Lower lobe of right lung (tissue), 2 donors: Measurements from ENCODE around the gene PTGIS. TPM values are rescaled to one million over a fixed set of nuclear protein-coding genes. Genes with fewer than 3 reads are reported as not detected.

Source experiments
- ATAC-seq, 2 donors: fragments of 200-7000 bp; cut with Tn5 transposase; one replicate each; pipeline ENCODE4 v1.9.1; 2020 to 2022; ENCODE audit warnings: mild to moderate bottlenecking in 2 of 2, moderate library complexity in 2 of 2
- DNase-seq: peaks from one replicate; pipeline ENCODE4 v3.0.0-alpha.2; 2020
- H3K27ac ChIP-seq: fragments of 200-600 bp; one replicate; pipeline ENCODE4 v1.8.0; 2022
- H3K27me3 ChIP-seq: fragments of 200-600 bp; one replicate; pipeline ENCODE4 v1.8.0; 2022; ENCODE audit warnings: low read depth
- H3K36me3 ChIP-seq: fragments of 200-600 bp; one replicate; pipeline ENCODE4 v1.8.0; 2022; ENCODE audit warnings: mild to moderate bottlenecking
- H3K4me1 ChIP-seq: fragments of 200-600 bp; one replicate; pipeline ENCODE4 v1.8.0; 2022
- H3K4me3 ChIP-seq: fragments of 200-600 bp; one replicate; pipeline ENCODE4 v1.8.0; 2022; ENCODE audit warnings: mild to moderate bottlenecking
- H3K9me3 ChIP-seq: fragments of 200-600 bp; one replicate; pipeline ENCODE4 v1.8.0; 2022
- intact Hi-C: fragments of 100-400 bp; cut with DNase I; formaldehyde crosslinking; loops from one replicate; pipeline ENCODE4 v1.11.0; 2022
- total RNA-seq: library from RNA; stranded (reverse); fragmentation: NEBNext Ultra II Directional; extraction: Animal tissue kit (Norgen Biotek cat#: 25700); gene quantifications from one replicate; pipeline ENCODE4 v1.2.1, GENCODE V29; 2021
- TF ChIP-seq, protein P1 (sequence below): fragments of 200-600 bp; IDR thresholded peaks from one replicate; pipeline ENCODE4 v1.8.0; 2022; ENCODE audit warnings: antibody characterized with exemption, mild to moderate bottlenecking
- donor health status: DM: no; HTN: yes; CAD: no; lungs with severe emphysema.

PTGIS gene
- total RNA-seq, 1 donor from 2014 or later: 41.2 TPM

DNA sequence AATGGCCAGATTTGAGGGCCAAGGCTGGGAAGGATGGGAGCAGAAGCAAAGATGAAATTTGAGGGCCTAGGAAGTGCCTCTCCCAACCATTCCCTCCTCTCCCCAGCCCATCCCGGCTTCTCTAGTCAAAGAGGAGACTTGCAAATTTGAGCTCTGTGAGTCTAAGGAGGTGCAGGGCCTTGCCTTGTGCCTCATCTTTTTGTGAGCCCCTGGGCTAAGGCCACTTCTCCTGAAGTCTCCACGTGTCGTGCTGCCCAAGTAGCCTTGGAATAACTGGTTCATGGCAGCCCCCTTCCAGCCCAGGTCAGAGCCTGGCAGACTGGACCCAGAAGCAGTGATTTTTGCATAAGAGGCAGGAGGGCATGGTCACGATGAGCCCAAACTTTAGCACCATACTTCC, 6.7 kb downstream of the PTGIS start:
- H3K36me3 ChIP-seq: no peaks in the 10 kb centered on the region
- no peak for ATAC-seq
- TF ChIP-seq, protein P1, sequence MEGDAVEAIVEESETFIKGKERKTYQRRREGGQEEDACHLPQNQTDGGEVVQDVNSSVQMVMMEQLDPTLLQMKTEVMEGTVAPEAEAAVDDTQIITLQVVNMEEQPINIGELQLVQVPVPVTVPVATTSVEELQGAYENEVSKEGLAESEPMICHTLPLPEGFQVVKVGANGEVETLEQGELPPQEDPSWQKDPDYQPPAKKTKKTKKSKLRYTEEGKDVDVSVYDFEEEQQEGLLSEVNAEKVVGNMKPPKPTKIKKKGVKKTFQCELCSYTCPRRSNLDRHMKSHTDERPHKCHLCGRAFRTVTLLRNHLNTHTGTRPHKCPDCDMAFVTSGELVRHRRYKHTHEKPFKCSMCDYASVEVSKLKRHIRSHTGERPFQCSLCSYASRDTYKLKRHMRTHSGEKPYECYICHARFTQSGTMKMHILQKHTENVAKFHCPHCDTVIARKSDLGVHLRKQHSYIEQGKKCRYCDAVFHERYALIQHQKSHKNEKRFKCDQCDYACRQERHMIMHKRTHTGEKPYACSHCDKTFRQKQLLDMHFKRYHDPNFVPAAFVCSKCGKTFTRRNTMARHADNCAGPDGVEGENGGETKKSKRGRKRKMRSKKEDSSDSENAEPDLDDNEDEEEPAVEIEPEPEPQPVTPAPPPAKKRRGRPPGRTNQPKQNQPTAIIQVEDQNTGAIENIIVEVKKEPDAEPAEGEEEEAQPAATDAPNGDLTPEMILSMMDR: no peak
- intact Hi-C loops: no loop called here
- H3K4me3 ChIP-seq: no peak overlapping the region
- no peaks in the 10 kb centered on the region for H3K9me3 ChIP-seq
- H3K27ac ChIP-seq: no peak overlapping the region
- DNase-seq: no peak
- H3K4me1 ChIP-seq: peaks cover 16% of the 10 kb centered on the region
- H3K27me3 ChIP-seq: no peaks in the 10 kb centered on the region

DNA sequence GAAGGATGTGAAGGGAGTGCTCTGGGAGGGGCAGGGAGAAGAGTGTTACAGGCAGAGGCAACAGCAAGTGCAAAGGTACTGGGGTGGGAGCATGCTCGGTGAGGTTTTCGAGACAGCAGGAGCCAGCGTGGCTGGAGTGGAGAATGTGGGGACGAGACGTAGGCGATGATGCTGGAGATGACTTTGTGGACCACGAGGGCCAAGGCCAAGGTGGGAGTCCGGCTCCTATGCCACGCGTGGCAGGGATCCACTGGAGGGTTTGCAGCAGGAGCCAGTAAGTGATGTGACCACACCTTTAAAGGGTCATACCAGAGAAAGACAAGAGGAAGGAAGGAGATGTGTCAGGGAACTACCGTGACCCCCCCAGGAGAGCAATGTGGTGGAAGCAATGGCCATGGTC, 7.3 kb downstream of the PTGIS start:
- Histone ChIP-seq H3K4me3 (no peak overlapping the region), H3K4me1 (peaks cover 16% of the 10 kb centered on the region), H3K27me3 (no peaks in the 10 kb centered on the region), H3K9me3 (no peaks in the 10 kb centered on the region), H3K27ac (no peak overlapping the region), H3K36me3 (no peaks in the 10 kb centered on the region)
- DNase-seq: no peak
- no peak for ATAC-seq
- TF ChIP-seq, protein P1: no peak
- intact Hi-C loops: no loop called here

- no peak for ATAC-seq
- H3K36me3 ChIP-seq: no peaks in the 10 kb centered on the region
- H3K27ac ChIP-seq: no peak overlapping the region
- no peak overlapping the region for H3K4me3 ChIP-seq
- no peaks in the 10 kb centered on the region for H3K9me3 ChIP-seq
- H3K27me3 ChIP-seq: no peaks in the 10 kb centered on the region
- intact Hi-C loops: no loop called here
- TF ChIP-seq, protein P1: no peak
- H3K4me1 ChIP-seq: peaks cover 16% of the 10 kb centered on the region
- DNase-seq: no peak
Measured at GRCh38 chr20:49560186-49560585, 7.8 kb downstream of the PTGIS start.

DNA sequence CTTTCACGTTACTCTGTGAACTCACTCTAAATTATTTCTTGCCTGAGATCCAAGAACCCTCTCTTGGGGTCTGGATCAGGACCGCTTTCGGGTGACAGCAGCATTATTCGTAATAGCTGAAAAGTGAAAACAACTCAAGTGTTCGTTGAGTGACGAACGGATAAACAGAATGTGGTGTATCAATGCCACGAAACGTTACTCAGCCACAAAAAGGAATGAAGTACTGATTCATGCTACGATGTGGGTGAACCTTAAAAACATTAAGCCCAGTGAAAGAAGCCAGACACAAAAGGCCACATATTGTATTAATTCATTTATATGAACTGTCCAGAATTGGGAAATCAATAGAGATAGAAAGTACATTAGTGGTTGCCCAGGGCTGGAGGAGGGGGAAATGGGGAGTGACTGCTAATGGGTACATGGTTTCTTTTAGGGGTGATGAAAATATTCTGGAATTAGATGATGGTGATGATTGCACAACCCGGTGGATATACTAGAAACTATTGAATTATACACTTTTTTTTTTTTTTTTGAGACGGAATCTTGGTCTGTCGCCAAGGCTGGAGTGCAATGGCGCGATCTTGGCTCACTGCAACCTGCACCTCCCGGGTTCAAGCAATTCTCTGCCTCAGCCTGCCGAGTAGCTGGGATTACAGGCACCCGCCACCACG, 8.4 kb downstream of the PTGIS start:
- intact Hi-C loops: no loop called here
- Histone ChIP-seq H3K27ac (no peak overlapping the region), H3K36me3 (no peaks in the 10 kb centered on the region), H3K27me3 (no peaks in the 10 kb centered on the region), H3K4me3 (no peak overlapping the region), H3K4me1 (peaks cover 16% of the 10 kb centered on the region), H3K9me3 (no peaks in the 10 kb centered on the region)
- ATAC-seq (no peak), DNase-seq (no peak)
- TF ChIP-seq, protein P1: no peak

- Histone ChIP-seq H3K4me3 (no peak overlapping the region), H3K36me3 (no peaks in the 10 kb centered on the region), H3K4me1 (peaks cover 16% of the 10 kb centered on the region), H3K27ac (no peak overlapping the region), H3K9me3 (no peaks in the 10 kb centered on the region), H3K27me3 (no peaks in the 10 kb centered on the region)
- no peak for ATAC-seq
- DNase-seq: no peak
- TF ChIP-seq, protein P1: no peak
- intact Hi-C loops: no loop called here
Measured at GRCh38 chr20:49558826-49559225, 9.1 kb downstream of the PTGIS start.
